SK-N-SH (cell line): ENCODE measurements around the gene SEC14L2.

Source experiments
- CHD2 ChIP-seq: fragments of 150-350 bp; IDR thresholded peaks from 2 replicates; pipeline ENCODE4 v1.6.1; 2018; ENCODE audit warnings: low read length; ENCODE audit not compliant: partially characterized antibody
- EZH2phosphoT487 ChIP-seq: fragments of 200-600 bp; sonication (generic); IDR thresholded peaks from 2 replicates; pipeline ENCODE4 v1.6.1; 2017; ENCODE audit warnings: low read depth, mixed run types, mild to moderate bottlenecking, antibody characterized with exemption, moderate library complexity, borderline replicate concordance
- JUND ChIP-seq: IDR thresholded peaks from 2 replicates; pipeline ENCODE4 v1.4.0; 2012
- NFIC ChIP-seq: IDR thresholded peaks from 2 replicates; pipeline ENCODE4 v1.4.0; 2012; ENCODE audit warnings: borderline replicate concordance
- POLR2AphosphoS5 ChIP-seq: IDR thresholded peaks from 2 replicates; pipeline ENCODE4 v1.6.1; 2012; ENCODE audit warnings: low read depth, low read length
- RAD21 ChIP-seq: IDR thresholded peaks from 2 replicates; pipeline ENCODE4 v1.6.1; 2012; ENCODE audit warnings: mild to moderate bottlenecking, low read length
- RCOR1 ChIP-seq: fragments of 150-350 bp; IDR thresholded peaks from 2 replicates; pipeline ENCODE4 v1.6.1; 2017; ENCODE audit warnings: antibody characterized with exemption, low read length
- TAF1 ChIP-seq: IDR thresholded peaks from 2 replicates; pipeline ENCODE4 v1.6.1; 2012; ENCODE audit warnings: low read depth, mild to moderate bottlenecking, low read length, moderate library complexity, borderline replicate concordance
- TCF12 ChIP-seq: IDR thresholded peaks from 2 replicates; pipeline ENCODE4 v1.4.0; 2012
- TEAD4 ChIP-seq: IDR thresholded peaks from 2 replicates; pipeline ENCODE4 v1.4.0; 2012; ENCODE audit warnings: mild to moderate bottlenecking, borderline replicate concordance; ENCODE audit not compliant: insufficient read depth
- TF ChIP-seq, protein P1 (sequence below): fragments of 150-350 bp; IDR thresholded peaks from 2 replicates; pipeline ENCODE4 v1.6.1; 2017; ENCODE audit warnings: antibody characterized with exemption, low read length, low read depth, borderline replicate concordance
- TF ChIP-seq, protein P2 (sequence below): fragments of 200-600 bp; sonication (generic); IDR thresholded peaks from 2 replicates; pipeline ENCODE4 v1.6.1; 2017; ENCODE audit warnings: antibody characterized with exemption, mild to moderate bottlenecking, moderate library complexity
- TF ChIP-seq, protein P3 (sequence below): IDR thresholded peaks from 2 replicates; pipeline ENCODE4 v1.4.0; 2012; ENCODE audit warnings: low read depth, borderline replicate concordance
- TF ChIP-seq, protein P4 (sequence below): IDR thresholded peaks from 2 replicates; pipeline ENCODE4 v1.4.0; 2012; ENCODE audit warnings: low read depth

DNA sequence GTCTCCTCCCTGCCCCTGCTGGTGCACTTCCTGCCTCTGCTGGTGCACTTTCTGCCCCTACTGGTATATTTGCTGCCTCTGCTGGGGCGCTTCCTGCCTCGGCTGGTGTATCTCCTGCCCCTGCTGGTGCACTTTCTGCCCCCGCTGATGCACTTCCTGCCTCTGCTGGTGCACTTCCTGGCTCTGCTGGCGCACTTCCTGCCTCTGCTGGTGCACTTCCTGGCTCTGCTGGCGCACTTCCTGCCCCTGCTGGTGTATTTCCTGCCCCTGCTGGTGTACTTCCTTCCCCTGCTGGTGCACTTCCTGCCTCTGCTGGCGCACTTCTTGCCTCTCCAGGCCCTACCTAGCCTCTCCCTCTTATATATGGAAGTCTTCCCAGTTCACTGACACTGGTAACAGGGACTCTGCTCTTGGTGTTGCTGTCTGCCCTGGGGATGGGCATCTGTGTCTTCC is 38.9 kb downstream of the SEC14L2 start:
- TF ChIP-seq, protein P1, sequence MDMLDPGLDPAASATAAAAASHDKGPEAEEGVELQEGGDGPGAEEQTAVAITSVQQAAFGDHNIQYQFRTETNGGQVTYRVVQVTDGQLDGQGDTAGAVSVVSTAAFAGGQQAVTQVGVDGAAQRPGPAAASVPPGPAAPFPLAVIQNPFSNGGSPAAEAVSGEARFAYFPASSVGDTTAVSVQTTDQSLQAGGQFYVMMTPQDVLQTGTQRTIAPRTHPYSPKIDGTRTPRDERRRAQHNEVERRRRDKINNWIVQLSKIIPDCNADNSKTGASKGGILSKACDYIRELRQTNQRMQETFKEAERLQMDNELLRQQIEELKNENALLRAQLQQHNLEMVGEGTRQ: no peak
- TF ChIP-seq, protein P2, sequence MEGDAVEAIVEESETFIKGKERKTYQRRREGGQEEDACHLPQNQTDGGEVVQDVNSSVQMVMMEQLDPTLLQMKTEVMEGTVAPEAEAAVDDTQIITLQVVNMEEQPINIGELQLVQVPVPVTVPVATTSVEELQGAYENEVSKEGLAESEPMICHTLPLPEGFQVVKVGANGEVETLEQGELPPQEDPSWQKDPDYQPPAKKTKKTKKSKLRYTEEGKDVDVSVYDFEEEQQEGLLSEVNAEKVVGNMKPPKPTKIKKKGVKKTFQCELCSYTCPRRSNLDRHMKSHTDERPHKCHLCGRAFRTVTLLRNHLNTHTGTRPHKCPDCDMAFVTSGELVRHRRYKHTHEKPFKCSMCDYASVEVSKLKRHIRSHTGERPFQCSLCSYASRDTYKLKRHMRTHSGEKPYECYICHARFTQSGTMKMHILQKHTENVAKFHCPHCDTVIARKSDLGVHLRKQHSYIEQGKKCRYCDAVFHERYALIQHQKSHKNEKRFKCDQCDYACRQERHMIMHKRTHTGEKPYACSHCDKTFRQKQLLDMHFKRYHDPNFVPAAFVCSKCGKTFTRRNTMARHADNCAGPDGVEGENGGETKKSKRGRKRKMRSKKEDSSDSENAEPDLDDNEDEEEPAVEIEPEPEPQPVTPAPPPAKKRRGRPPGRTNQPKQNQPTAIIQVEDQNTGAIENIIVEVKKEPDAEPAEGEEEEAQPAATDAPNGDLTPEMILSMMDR: no peak
- TF ChIP-seq JUND (no peak), TCF12 (no peak), CHD2 (no peak), TEAD4 (no peak), POLR2AphosphoS5 (no peak), TAF1 (no peak), RAD21 (no peak), EZH2phosphoT487 (no peak), NFIC (no peak), RCOR1 (no peak)
- TF ChIP-seq, protein P3, sequence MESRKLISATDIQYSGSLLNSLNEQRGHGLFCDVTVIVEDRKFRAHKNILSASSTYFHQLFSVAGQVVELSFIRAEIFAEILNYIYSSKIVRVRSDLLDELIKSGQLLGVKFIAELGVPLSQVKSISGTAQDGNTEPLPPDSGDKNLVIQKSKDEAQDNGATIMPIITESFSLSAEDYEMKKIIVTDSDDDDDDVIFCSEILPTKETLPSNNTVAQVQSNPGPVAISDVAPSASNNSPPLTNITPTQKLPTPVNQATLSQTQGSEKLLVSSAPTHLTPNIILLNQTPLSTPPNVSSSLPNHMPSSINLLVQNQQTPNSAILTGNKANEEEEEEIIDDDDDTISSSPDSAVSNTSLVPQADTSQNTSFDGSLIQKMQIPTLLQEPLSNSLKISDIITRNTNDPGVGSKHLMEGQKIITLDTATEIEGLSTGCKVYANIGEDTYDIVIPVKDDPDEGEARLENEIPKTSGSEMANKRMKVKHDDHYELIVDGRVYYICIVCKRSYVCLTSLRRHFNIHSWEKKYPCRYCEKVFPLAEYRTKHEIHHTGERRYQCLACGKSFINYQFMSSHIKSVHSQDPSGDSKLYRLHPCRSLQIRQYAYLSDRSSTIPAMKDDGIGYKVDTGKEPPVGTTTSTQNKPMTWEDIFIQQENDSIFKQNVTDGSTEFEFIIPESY: no peak
- TF ChIP-seq, protein P4, sequence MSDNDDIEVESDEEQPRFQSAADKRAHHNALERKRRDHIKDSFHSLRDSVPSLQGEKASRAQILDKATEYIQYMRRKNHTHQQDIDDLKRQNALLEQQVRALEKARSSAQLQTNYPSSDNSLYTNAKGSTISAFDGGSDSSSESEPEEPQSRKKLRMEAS: no peak
